Mesenchymal stem cell (in vitro differentiated cells and primary cell): ENCODE measurements around the gene TNS1.

Experiments
- DNase-seq: peaks from one replicate; pipeline ENCODE4 v3.0.0-alpha.2; 2013
- H2AFZ ChIP-seq: one replicate; pipeline ENCODE4 v1.6.1; 2013; ENCODE audit warnings: low read depth, mild to moderate bottlenecking, control low read depth, inconsistent platforms, low read length, moderate library complexity
- H2AK5ac ChIP-seq: 2 replicates; pipeline ENCODE4 v1.6.1; 2013; ENCODE audit warnings: low read length, moderate library complexity, mild to moderate bottlenecking, inconsistent platforms; ENCODE audit not compliant: severe bottlenecking
- H2BK120ac ChIP-seq: one replicate; pipeline ENCODE4 v1.6.1; 2013; ENCODE audit warnings: low read depth, mild to moderate bottlenecking, inconsistent platforms, low read length, moderate library complexity
- H2BK12ac ChIP-seq, 2 experiments: one replicate each; pipeline ENCODE4 v1.6.1; 2013; ENCODE audit warnings: inconsistent platforms in 2 of 2, low read length in 2 of 2, mild to moderate bottlenecking in 2 of 2, moderate library complexity in 2 of 2, control low read depth in 1 of 2
- H2BK15ac ChIP-seq: one replicate; pipeline ENCODE4 v1.6.1; 2013; ENCODE audit warnings: mild to moderate bottlenecking, low read depth, inconsistent platforms; ENCODE audit not compliant: poor library complexity, severe bottlenecking
- H2BK5ac ChIP-seq: 2 replicates; pipeline ENCODE4 v1.6.1; 2013; ENCODE audit warnings: low read depth, mild to moderate bottlenecking, low read length, control low read depth, inconsistent platforms; ENCODE audit not compliant: poor library complexity, severe bottlenecking
- H3K14ac ChIP-seq, 2 experiments: one replicate each; pipeline ENCODE4 v1.6.1; 2013; ENCODE audit warnings: inconsistent platforms in 2 of 2, low read length in 2 of 2, control low read depth in 1 of 2, mild to moderate bottlenecking in 1 of 2, moderate library complexity in 1 of 2
- H3K18ac ChIP-seq, 2 experiments: one replicate each; pipeline ENCODE4 v1.6.1; 2013; ENCODE audit warnings: inconsistent platforms in 2 of 2, low read length in 2 of 2, control low read depth in 1 of 2, low read depth in 1 of 2, mild to moderate bottlenecking in 1 of 2
- H3K23ac ChIP-seq, 2 experiments: one replicate each; pipeline ENCODE4 v1.6.1; 2013; ENCODE audit warnings: inconsistent platforms in 2 of 2, low read length in 2 of 2, mild to moderate bottlenecking in 2 of 2, moderate library complexity in 2 of 2, control low read depth in 1 of 2
- H3K27ac ChIP-seq: 2 replicates; pipeline ENCODE4 v1.5.1; 2013; ENCODE audit warnings: mild to moderate bottlenecking, moderate library complexity, low read length, control low read depth, inconsistent platforms; ENCODE audit not compliant: poor library complexity, severe bottlenecking
- H3K27me3 ChIP-seq, 2 experiments: 2 replicates each; pipeline versions ENCODE4 v1.6.1 to v1.7.0; 2013; ENCODE audit warnings: low read length in 2 of 2, mild to moderate bottlenecking in 2 of 2, moderate library complexity in 2 of 2, control low read depth in 1 of 2, inconsistent platforms in 1 of 2; ENCODE audit not compliant: control insufficient read depth in 1 of 2, insufficient read depth in 1 of 2
- H3K36me3 ChIP-seq, 2 experiments: 2 replicates each; pipeline versions ENCODE4 v1.6.1 to v1.7.0; 2013; ENCODE audit warnings: low read length in 2 of 2, control low read depth in 1 of 2, inconsistent platforms in 1 of 2, low read depth in 1 of 2, mild to moderate bottlenecking in 1 of 2; ENCODE audit not compliant: insufficient read depth in 2 of 2, control insufficient read depth in 1 of 2
- H3K4ac ChIP-seq, 2 experiments: one replicate each; pipeline ENCODE4 v1.6.1; 2013; ENCODE audit warnings: inconsistent platforms in 2 of 2, low read length in 2 of 2, mild to moderate bottlenecking in 2 of 2, moderate library complexity in 2 of 2, control low read depth in 1 of 2, low read depth in 1 of 2
- H3K4me1 ChIP-seq: 2 replicates; pipeline ENCODE4 v1.6.1; 2013; ENCODE audit warnings: low read depth, low read length, control low read depth; ENCODE audit not compliant: control insufficient read depth, insufficient read depth
- H3K4me2 ChIP-seq: 2 replicates; pipeline ENCODE4 v1.6.1; 2013; ENCODE audit warnings: low read length, mild to moderate bottlenecking, inconsistent platforms; ENCODE audit not compliant: poor library complexity, severe bottlenecking
- H3K4me3 ChIP-seq, 2 experiments: 2 replicates each; pipeline versions ENCODE4 v1.5.1 to v1.7.0; 2013; ENCODE audit warnings: low read length in 2 of 2, mild to moderate bottlenecking in 2 of 2, control low read depth in 1 of 2, low read depth in 1 of 2; ENCODE audit not compliant: insufficient read depth in 1 of 2
- H3K79me1 ChIP-seq: replicated peaks from 2 replicates; pipeline ENCODE4 v1.6.1; 2013; ENCODE audit warnings: mild to moderate bottlenecking, control low read depth, low read length, inconsistent platforms; ENCODE audit not compliant: poor library complexity, severe bottlenecking
- H3K9ac ChIP-seq: 2 replicates; pipeline ENCODE4 v1.7.0; 2013; ENCODE audit warnings: mild to moderate bottlenecking, low read length, moderate library complexity
- H3K9me3 ChIP-seq: 2 replicates; pipeline ENCODE4 v1.7.0; 2013; ENCODE audit warnings: mild to moderate bottlenecking, low read length; ENCODE audit not compliant: control insufficient read depth
- H4K8ac ChIP-seq: one replicate; pipeline ENCODE4 v1.6.1; 2013; ENCODE audit warnings: inconsistent platforms, mild to moderate bottlenecking, low read length, moderate library complexity
- H4K91ac ChIP-seq: one replicate; pipeline ENCODE4 v1.6.1; 2013; ENCODE audit warnings: mild to moderate bottlenecking, low read length, inconsistent platforms
- WGBS: methylation state at CpG from one replicate; pipeline ENCODE4 v1.1.7; 2013; ENCODE audit warnings: mixed read lengths; 5-methylcytosine and 5-hydroxymethylcytosine counted together

Gene TNS1

GRCh38 chr2:217761645-217762277 lies 241.0 kb downstream of the TNS1 start:
- Histone ChIP-seq H3K14ac (no peak overlapping the region), H3K4me1 (no peaks in the 10 kb centered on the region), H3K27ac (no peak overlapping the region), H3K36me3 (peaks cover 0 to 6% of the 10 kb centered on the region in 2 experiments), H3K9me3 (peaks cover 52% of the 10 kb centered on the region), H2BK5ac (no peak overlapping the region), H2BK120ac (no peak overlapping the region), H2BK12ac (no peak overlapping the region), H3K4me3 (peak overlapping the region in 1 of 2 experiments; percentile 28), H2AFZ (no peak overlapping the region), H3K79me1 (no peaks in the 10 kb centered on the region), H3K18ac (no peak overlapping the region), H2BK15ac (no peak overlapping the region), H4K8ac (no peak overlapping the region), H3K23ac (no peak overlapping the region), H3K4me2 (no peak overlapping the region), H3K27me3 (no peaks in the 10 kb centered on the region), H2AK5ac (no peak overlapping the region), H3K4ac (no peak overlapping the region), H3K9ac (no peak overlapping the region), H4K91ac (no peak overlapping the region)
- 100% methylated on average over 1 of the region's 1 CpG for WGBS
- DNase-seq = no peak

GRCh38 chr2:217759991-217760390 lies 242.8 kb downstream of the TNS1 start:
- 86% methylated on average over 2 of the region's 2 CpGs for WGBS
- H3K9me3 ChIP-seq = peaks cover 46% of the 10 kb centered on the region
- H3K23ac ChIP-seq = no peak overlapping the region
- H3K36me3 ChIP-seq = peaks cover 0 to 5% of the 10 kb centered on the region in 2 experiments
- H4K91ac ChIP-seq = no peak overlapping the region
- no peak overlapping the region for H2BK120ac ChIP-seq
- no peak overlapping the region for H3K4me3 ChIP-seq
- H3K4me2 ChIP-seq = no peak overlapping the region
- no peak overlapping the region for H2BK15ac ChIP-seq
- H4K8ac ChIP-seq = no peak overlapping the region
- H3K9ac ChIP-seq = no peak overlapping the region
- H3K4ac ChIP-seq = no peak overlapping the region
- peaks cover 0 to 6% of the 10 kb centered on the region in 2 experiments for H3K27me3 ChIP-seq
- H3K79me1 ChIP-seq = no peaks in the 10 kb centered on the region
- H2BK12ac ChIP-seq = no peak overlapping the region
- no peak overlapping the region for H3K18ac ChIP-seq
- no peak overlapping the region for H2AFZ ChIP-seq
- no peak overlapping the region for H3K14ac ChIP-seq
- H2BK5ac ChIP-seq = no peak overlapping the region
- no peak for DNase-seq
- H3K4me1 ChIP-seq = peaks cover 3% of the 10 kb centered on the region
- no peak overlapping the region for H2AK5ac ChIP-seq
- no peak overlapping the region for H3K27ac ChIP-seq

GRCh38 chr2:217757108-217757463 lies 245.7 kb downstream of the TNS1 start:
- peaks cover 3% of the 10 kb centered on the region for H3K4me1 ChIP-seq
- no peak for DNase-seq
- no peak overlapping the region for H3K27ac ChIP-seq
- H3K36me3 ChIP-seq = no peaks in the 10 kb centered on the region
- no peak overlapping the region for H3K4me3 ChIP-seq
- H3K14ac ChIP-seq = no peak overlapping the region
- peaks cover 17% of the 10 kb centered on the region for H3K9me3 ChIP-seq
- no peak overlapping the region for H3K18ac ChIP-seq
- no peak overlapping the region for H2BK120ac ChIP-seq
- H2AFZ ChIP-seq = no peak overlapping the region
- H2AK5ac ChIP-seq = no peak overlapping the region
- no peak overlapping the region for H3K23ac ChIP-seq
- no peaks in the 10 kb centered on the region for H3K79me1 ChIP-seq
- peak overlapping the region; percentile 66 for H3K9ac ChIP-seq
- WGBS = 100% methylated on average over 1 of the region's 2 CpGs
- no peak overlapping the region for H4K8ac ChIP-seq
- H3K27me3 ChIP-seq = peaks cover 10 to 31% of the 10 kb centered on the region in 2 experiments
- H3K4me2 ChIP-seq = no peak overlapping the region
- no peak overlapping the region for H3K4ac ChIP-seq
- no peak overlapping the region for H2BK5ac ChIP-seq
- no peak overlapping the region for H2BK12ac ChIP-seq
- H4K91ac ChIP-seq = no peak overlapping the region
- H2BK15ac ChIP-seq = no peak overlapping the region

- Histone ChIP-seq H3K4me1 (peaks cover 3% of the 10 kb centered on the region), H3K23ac (peak overlapping the region in 1 of 2 experiments; percentile 53), H2AK5ac (no peak overlapping the region), H3K27me3 (peaks cover 10 to 36% of the 10 kb centered on the region in 2 experiments), H2AFZ (no peak overlapping the region), H3K4me3 (peak overlapping the region in 1 of 2 experiments; percentile 38), H3K27ac (no peak overlapping the region), H3K18ac (peak overlapping the region in 1 of 2 experiments; percentile 29), H3K9me3 (peaks cover 12% of the 10 kb centered on the region), H4K91ac (no peak overlapping the region), H3K4ac (peak overlapping the region in 1 of 2 experiments; percentile 64), H2BK5ac (no peak overlapping the region), H3K79me1 (no peaks in the 10 kb centered on the region), H3K4me2 (peak overlapping the region; percentile 3), H2BK12ac (peak overlapping the region in 1 of 2 experiments; percentile 68), H4K8ac (no peak overlapping the region), H3K14ac (peak overlapping the region in 1 of 2 experiments; percentile 45), H3K36me3 (no peaks in the 10 kb centered on the region), H2BK15ac (no peak overlapping the region), H2BK120ac (no peak overlapping the region), H3K9ac (peak overlapping the region; percentile 66)
- 19% methylated on average over 34 of the region's 34 CpGs for WGBS
- peak; percentile 63 for DNase-seq
Observed at GRCh38 chr2:217756375-217757107, 246.3 kb downstream of the TNS1 start.
